ENCODE data around the gene DHX8.

Gene DHX8

GRCh38 chr17:43524945-43525575, 41.3 kb downstream of the DHX8 start:
- no peak for DNase-seq (ENCODE audit: low read depth, low spot score)

DNA sequence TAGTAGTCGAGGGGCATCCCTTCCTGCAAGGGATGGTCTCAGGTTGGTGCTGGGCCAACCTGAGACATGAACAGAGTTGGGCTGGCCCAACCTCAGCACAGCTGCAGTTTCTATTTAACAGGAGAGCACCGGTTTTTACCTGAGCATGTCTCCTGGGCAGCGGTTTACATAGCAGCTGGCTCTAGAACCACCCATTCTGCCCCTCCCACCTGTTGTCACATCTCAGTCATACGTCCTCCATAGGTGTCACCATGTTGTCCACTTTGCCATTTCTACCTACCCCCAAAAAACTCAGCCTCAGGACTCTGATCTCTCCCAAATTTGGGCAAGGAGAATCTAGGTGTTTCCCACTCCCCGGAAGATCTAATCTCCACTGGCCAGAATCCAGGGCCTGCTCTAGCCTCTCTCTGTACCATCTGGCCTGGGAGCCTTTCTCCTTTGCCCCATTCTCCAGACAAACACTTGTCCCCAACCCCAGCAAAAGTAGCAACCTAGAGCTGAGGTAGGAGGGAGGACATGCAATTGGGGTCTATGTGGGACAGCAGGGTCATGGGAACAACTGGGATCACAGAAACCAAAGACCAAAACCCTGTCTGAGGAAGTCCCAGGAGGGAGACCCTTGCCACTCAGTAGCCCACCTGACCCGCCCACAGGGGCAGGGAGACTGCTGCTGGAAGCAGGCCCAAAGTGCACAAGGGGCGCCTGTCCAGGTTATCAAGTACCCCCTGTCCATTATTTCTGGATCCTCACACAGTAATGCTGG, 43.3 kb downstream of the DHX8 start:
- DNase-seq (ENCODE audit: low read depth, low spot score) = no peak

GRCh38 chr17:43528319-43528987, 44.7 kb downstream of the DHX8 start:
- no peak for DNase-seq (ENCODE audit: low read depth, low spot score)

GRCh38 chr17:43528988-43529814, 45.4 kb downstream of the DHX8 start:
- no peak for DNase-seq (ENCODE audit: low read depth, low spot score)

GRCh38 chr17:43529947-43530287, 46.1 kb downstream of the DHX8 start:
- DNase-seq (ENCODE audit: low read depth, low spot score) = no peak

DNA sequence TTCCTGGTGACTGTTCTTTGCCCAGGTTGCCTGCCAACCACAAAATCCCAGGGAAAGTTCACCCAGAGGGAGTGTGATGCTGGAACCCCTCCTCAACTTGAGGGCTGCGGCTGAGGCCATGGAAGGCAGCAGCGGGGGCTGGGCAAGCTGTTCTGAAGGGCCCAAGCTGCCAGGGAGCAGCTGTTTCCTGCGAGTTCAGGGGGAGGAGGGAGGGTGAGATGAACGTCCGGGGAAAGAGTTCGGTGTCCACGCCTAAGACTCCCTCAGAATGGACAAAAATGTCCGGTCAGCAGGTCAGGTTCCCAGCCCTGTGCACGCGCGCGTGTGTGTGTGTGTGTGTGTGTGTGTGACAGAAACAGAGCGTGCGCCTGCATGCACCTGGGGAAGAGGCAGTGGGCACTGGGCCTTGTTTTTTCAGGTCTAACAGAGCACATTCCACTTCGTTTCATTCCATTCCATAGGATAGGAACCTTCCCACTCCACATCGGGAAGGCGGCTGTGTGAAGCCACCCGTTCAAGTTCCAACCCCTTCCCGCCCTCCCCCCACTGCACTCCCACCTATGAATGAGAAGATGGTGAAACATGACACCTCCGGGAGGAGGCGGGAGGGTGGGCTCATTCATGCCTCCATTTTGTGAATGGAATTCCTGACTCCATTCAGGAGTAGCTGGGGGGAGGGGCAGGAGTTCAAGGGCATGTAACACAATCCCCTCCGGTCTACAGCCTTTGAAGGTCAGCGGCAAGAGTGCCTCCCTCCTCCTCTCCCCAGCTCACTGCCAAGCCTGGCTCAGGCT, 46.7 kb downstream of the DHX8 start:
- DNase-seq (ENCODE audit: low read depth, low spot score) = no peak

DNA sequence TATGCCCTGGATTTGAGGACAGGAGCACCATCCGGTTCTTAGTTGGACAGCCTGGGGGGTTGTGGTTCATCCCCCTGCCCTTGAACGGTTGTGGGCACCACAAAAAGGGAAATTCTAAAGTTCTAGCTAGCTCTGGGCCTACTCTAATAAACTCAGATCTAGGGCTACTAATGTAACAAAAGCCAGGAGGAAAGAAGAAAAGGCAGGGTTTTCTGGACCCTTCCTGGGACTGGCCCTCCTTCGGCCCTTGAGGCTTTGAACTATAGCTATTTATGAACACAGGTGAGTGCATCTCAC, 47.3 kb downstream of the DHX8 start:
- no peak for DNase-seq (ENCODE audit: low read depth, low spot score)

DNA sequence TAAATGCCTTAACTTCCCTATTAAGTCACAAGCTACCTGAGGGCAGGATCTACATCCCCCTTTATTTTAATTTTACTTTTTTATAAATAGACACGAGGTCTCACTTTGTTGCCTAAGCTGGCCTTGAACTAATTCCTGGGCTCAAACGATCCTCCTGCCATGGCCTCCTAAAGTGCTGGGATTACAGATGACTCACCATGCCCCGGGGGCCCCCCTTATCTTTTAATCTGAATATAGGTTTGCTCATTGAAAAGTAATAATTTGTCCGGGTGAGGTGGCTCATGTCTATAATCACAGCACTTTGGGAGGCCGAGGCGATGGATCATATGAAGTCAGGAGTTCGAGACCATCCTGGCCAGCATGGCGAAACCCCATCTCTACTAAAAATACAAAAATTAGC, 48.2 kb downstream of the DHX8 start:
- DNase-seq (ENCODE audit: low read depth, low spot score) = no peak

DNA sequence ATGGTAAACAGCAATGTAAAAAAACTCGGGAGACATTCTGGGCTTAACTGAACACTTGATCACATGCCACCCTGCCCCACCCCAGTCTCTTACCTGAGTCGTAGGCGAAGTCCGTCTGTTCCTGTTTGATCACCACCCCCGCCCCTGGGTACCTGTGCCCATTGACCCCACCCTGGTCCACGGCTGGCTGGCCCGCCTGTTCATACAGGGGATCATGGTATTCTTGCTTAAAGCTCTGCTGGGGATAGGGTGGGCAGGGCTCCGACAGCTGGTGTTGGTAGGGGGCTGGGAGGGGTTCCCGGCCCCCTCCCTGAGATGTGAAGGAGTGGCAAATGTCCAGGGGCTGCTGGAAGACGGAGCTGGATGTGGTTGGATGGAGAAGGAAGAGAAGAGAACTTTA, 48.8 kb downstream of the DHX8 start:
- no peak for DNase-seq (ENCODE audit: low read depth, low spot score)

- DNase-seq (ENCODE audit: low read depth, low spot score) = no peak
Measured at GRCh38 chr17:43533699-43534098, 49.9 kb downstream of the DHX8 start.

DNA sequence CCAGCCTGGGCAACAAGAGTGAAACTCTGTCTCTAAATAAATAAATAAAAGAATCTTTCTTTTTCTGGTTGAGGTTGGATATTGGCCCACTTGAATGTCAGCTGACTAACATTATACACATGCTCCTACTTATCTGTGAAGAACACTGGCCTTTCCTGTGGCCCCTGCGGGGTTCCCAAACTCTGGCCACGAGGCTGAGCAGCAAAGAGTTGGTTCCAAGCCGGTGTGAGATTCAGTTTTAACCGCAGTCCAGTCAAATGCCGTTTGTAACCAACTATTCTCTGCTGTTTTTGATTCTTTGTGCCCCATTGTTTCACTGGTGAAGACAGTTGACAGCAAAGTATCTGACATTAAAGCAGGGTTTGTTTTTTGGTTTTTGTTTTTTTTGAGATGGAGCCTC, 51.1 kb downstream of the DHX8 start:
- no peak for DNase-seq (ENCODE audit: low read depth, low spot score)

DNA sequence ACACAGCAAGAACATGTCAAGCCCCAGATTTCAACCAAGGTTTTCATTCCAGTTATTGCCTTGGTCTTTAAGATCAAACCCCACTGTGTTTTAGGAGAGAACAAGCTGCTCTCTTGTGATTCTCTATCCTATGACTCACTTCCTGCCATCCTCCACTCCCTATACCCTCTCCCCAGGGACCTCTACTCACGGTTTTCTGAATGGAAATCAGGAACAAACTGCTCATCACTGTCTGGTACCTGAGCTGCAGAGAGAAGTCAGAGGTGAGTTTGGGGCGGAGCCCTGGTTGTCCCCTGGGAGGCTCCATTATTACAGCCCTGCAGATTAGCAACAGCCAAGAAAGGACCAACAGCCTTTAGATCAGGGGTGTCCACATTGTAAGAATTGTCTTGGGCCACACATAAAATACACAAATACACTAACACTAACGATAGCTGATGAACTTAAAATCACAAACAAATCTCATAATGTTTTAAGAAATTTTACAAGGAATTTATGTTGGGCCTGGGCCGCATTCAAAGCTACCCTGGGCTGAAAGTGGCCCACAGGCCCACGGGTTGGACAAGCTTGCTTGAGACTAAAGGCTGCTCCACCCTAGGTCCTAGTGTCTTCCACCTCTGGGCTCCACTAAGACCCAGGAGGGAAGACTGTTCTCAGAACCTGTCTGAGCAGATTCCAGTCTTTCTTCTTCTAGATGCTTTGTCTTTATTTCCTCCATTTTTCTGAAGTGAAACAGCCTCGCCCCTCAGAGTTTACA, 52.6 kb downstream of the DHX8 start:
- no peak for DNase-seq (ENCODE audit: low read depth, low spot score)

DNA sequence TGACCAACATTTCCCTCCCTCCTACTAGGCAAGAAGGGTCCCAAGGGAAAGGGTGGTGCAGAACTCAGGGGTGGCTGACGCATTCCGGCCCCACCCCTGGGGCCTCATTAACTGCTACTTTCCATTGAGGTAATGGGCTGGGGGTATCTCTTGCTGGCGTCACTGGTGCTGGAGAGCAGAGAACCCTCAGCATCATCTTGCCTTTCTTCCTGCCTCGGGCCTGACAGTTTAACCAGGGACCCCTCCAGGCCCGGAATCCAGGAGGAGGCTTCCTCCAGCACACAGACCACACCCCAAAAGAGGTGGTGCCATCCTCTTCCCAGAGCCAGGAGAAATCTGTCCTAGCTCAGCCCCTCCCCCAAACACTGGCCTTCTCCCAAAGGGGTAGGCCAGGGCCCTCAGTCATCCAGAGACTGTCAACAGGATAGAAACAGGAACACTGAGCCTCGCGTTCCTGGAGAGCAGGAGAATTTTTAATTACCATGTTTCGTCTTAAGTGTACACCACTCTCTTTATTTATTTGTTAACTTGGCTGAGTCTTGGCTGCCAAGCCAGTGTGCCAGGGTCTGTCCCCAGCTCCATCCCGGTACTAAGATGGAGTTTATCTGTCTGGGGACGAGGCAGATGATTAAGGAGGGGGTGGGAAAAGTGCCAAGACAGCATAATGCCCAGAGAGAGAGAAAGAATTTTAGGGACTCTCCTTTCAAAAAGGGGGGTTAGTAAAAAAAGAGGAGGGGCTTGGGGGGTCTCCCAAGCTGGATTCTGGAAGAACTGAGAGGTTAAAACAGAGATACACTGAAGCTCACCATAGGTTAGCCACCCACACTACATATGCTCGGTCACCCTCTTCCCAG, 57.3 kb downstream of the DHX8 start:
- DNase-seq (ENCODE audit: low read depth, low spot score) = no peak

DNA sequence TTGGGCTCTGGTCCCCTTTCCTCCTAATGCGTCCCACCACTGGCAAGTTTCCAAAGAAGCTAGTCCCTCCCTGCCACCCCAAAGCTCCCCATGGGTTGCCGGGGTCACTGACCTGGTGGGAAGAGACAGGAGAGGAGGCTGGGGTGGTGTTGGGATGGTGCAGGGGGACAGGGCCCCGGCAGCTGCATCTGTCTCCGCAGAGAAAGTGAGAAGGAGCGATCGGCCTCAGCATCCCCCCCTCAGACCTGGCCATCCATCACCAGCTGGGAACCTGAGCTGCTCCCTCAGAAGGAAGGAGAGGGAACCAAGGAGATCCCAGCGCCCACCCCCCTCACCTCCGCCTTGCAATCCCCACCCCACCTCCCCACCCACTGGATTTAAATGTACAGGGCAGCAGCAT, 59.1 kb downstream of the DHX8 start:
- DNase-seq (ENCODE audit: low read depth, low spot score) = no peak

DNA sequence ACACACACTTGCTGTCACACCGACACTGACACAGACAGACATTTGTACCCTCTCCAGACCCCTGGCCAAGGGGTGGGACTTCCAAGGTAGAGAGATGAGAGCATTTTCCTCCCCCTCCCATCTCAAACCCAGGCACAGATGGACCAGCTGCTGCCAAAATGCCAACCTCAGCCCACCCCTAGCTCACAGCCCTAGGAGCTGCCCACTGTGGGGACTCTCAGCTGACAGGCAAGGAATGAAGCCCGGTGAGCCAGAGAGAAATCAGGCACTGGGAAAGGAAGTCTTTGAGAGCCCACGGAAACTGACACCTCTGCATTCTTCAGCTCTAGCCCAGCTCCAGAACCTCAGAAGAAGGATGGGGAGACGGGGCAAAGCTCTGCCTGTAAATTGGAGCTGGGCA, 59.5 kb downstream of the DHX8 start:
- no peak for DNase-seq (ENCODE audit: low read depth, low spot score)

GRCh38 chr17:43543771-43544575, 60.2 kb downstream of the DHX8 start:
- DNase-seq (ENCODE audit: low read depth, low spot score) = no peak

DNA sequence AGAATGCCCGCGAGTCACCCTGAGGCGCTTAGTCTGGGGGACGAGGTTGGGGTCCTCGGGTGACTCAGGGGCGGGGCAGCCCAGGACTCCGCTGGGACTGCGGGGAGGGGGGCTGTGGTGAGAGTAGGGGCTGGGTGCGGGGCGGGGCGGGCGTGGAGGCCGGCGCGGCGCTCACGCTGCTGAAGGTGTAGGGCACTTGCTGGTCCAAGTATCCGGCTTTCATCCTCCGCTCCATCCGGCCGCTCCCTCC, 61.5 kb downstream of the DHX8 start:
- no peak for DNase-seq (ENCODE audit: low read depth, low spot score)

DNA sequence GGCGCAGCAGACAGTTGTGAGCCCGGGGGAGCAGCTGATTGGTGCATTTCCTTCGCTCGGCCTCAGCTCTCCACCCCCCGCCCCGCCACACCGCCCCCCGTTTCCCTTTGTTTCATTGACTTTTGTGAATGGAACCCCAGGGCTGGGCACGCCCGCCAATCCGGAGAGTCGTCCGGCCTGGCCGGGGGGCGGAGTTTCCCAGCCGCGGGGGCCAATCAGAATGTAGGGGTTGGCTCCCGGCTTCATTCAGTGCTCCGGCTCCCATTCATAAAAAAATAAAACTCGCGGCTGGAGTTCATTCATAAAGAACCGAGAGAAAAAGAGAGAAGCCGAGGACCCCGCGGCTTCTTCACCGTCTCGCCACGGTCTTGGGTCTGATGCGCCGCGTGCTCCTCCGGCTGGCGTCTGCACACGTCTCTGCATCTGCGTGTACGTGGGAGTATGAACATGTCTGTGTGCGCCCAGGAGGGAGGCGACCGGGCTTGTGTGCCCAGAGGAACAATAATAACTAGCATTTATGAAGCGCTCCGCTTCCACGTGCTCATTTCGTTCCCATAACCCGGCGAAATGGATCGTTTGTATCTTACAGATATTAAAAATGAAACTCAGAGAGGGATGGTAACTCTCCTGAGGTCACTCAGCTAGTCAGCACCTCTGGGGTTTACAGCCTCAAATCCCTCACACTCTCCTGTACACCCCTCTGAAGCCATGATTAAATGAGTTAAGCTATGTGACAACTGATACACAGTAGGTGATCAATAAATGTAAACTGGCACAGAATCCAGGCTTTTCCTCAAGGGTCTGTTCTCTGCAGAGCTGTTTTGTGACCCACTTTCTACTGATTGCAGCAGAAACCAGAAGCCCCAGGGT, 62.8 kb downstream of the DHX8 start, which contains the start of gene ETV4:
TSS of gene ETV4 (minus strand) at position 22 of the 870 bp plus-strand sequence. CDS start 723 bp downstream, outside the sequence.
- DNase-seq (ENCODE audit: low read depth, low spot score) = peak; percentile 89
